Kidney (tissue), 14 donors: Measurements from ENCODE around the gene CD38. TPM values are rescaled to one million over a fixed set of nuclear protein-coding genes. Genes with fewer than 3 reads are reported as not detected.
"Not testable (repeated sequence)": the region's sequence is repeated elsewhere in the genome, so short reads cannot be mapped to it uniquely, and the experiment has no call there.

Experiments
- DNase-seq, 5 donors: peaks; one replicate each; pipeline ENCODE4 v3.0.0-alpha.2; 2013 to 2020
- FAIRE-seq: peaks from 2 replicates; lab custom pipeline; 2012; peaks lifted over from hg19 to GRCh38; lab: Jason Lieb, UNC
- H3K27ac ChIP-seq, 2 donors: one replicate each; pipeline ENCODE4 v1.7.0; 2013; ENCODE audit warnings: low read depth in 2 of 2, low read length in 2 of 2, inconsistent platforms in 1 of 2
- H3K27me3 ChIP-seq: one replicate; pipeline ENCODE4 v1.7.1; 2013; ENCODE audit warnings: low read length, inconsistent platforms; ENCODE audit not compliant: control insufficient read depth, insufficient read depth
- H3K36me3 ChIP-seq, 3 donors: one replicate each; pipeline versions ENCODE4 v1.7.0 to v1.7.1; 2013; ENCODE audit warnings: low read length in 3 of 3, control low read depth in 1 of 3, inconsistent platforms in 1 of 3; ENCODE audit not compliant: insufficient read depth in 3 of 3, control insufficient read depth in 2 of 3
- H3K4me1 ChIP-seq, 3 donors: one replicate each; pipeline versions ENCODE4 v1.7.0 to v1.7.1; 2013; ENCODE audit warnings: low read length in 3 of 3, inconsistent platforms in 1 of 3, low read depth in 1 of 3; ENCODE audit not compliant: control insufficient read depth in 2 of 3, insufficient read depth in 2 of 3
- H3K4me3 ChIP-seq, 3 donors: one replicate each; pipeline versions ENCODE4 v1.7.0 to v1.8.1; 2013; ENCODE audit warnings: low read length in 3 of 3, control low read depth in 1 of 3, inconsistent platforms in 1 of 3
- H3K9ac ChIP-seq, 3 donors: one replicate each; pipeline versions ENCODE4 v1.7.0 to v1.7.1; 2013; ENCODE audit warnings: low read length in 3 of 3, control low read depth in 1 of 3, inconsistent platforms in 1 of 3
- H3K9me3 ChIP-seq, 3 donors: one replicate each; pipeline versions ENCODE4 v1.7.0 to v1.7.1; 2013; ENCODE audit warnings: low read length in 3 of 3, control low read depth in 1 of 3, inconsistent platforms in 1 of 3; ENCODE audit not compliant: control insufficient read depth in 2 of 3, insufficient read depth in 1 of 3
- CTCF ChIP-seq: IDR thresholded peaks from 3 replicates; pipeline ENCODE4 v1.5.1; 2012; ENCODE audit warnings: mild to moderate bottlenecking, moderate library complexity, borderline replicate concordance; ENCODE audit not compliant: insufficient read depth; ENCODE audit errors: extremely low read depth
- intact Hi-C: fragments of 100-400 bp; cut with DNase I; formaldehyde crosslinking; loops from one replicate; pipeline ENCODE4 v1.11.1; 2022
- polyA plus RNA-seq: library from polyadenylated mRNA; stranded (reverse); fragments of 350-450 nt; fragmentation: Illumina TruSeq; extraction: RNeasy Lipid Tissue Mini Kit (QIAGEN cat#74804); gene quantifications from one replicate; pipeline ENCODE4 v1.2.3, GENCODE V29; 2014; ENCODE audit warnings: low read depth, low replicate concordance; ENCODE audit not compliant: insufficient read depth
- total RNA-seq: library from RNA; stranded (reverse); fragmentation: NEBNext Ultra II Directional; extraction: Animal tissue kit (Norgen Biotek cat#: 25700); gene quantifications from one replicate; pipeline ENCODE4 v1.2.1, GENCODE V29; 2021
- donor health status: control.
- donor health status: control.
- donor health status: control.
- donor health status: control.
- donor health status: control.
- donor health status: DM: yes; HTN: yes; CAD: no.
- donor health status: Normal renal cell carcinoma (clear cell type).

CD38 gene
- total and polyA plus RNA-seq, 2 donors from 2014 or later, result 0.15 to 8.9 TPM

GRCh38 chr4:15836362-15836761 is 58.2 kb downstream of the CD38 start:
- Histone ChIP-seq H3K27me3 (no peaks in the 10 kb centered on the region), H3K36me3 (no peaks in the 10 kb centered on the region), H3K4me3 (no peak overlapping the region), H3K9ac (no peak overlapping the region), H3K4me1 (no peaks in the 10 kb centered on the region), H3K9me3 (no peaks in the 10 kb centered on the region), H3K27ac (no peak overlapping the region)
- intact Hi-C loops, result no loop called here
- FAIRE-seq, result no peak
- DNase-seq, result no peak
- TF ChIP-seq CTCF, result no peak

GRCh38 chr4:15837591-15837990 is 59.5 kb downstream of the CD38 start:
- intact Hi-C loops, result no loop called here
- Histone ChIP-seq H3K36me3 (no peaks in the 10 kb centered on the region), H3K4me1 (no peaks in the 10 kb centered on the region), H3K4me3 (no peak overlapping the region), H3K27me3 (no peaks in the 10 kb centered on the region), H3K27ac (no peak overlapping the region), H3K9me3 (no peaks in the 10 kb centered on the region), H3K9ac (no peak overlapping the region)
- FAIRE-seq (no peak), DNase-seq (no peak)
- no peak for TF ChIP-seq CTCF

- FAIRE-seq, intact Hi-C loops, DNase-seq: not testable (repeated sequence)
These were observed 63.1 kb downstream of the CD38 start for GRCh38 chr4:15841194-15841730.

GRCh38 chr4:15847746-15848145 is 69.6 kb downstream of the CD38 start:
- intact Hi-C loops, result no loop called here
- TF ChIP-seq CTCF, result no peak
- FAIRE-seq (no peak), DNase-seq (no peak)
- Histone ChIP-seq H3K4me3 (no peak overlapping the region), H3K36me3 (no peaks in the 10 kb centered on the region), H3K27ac (no peak overlapping the region), H3K27me3 (no peaks in the 10 kb centered on the region), H3K9me3 (no peaks in the 10 kb centered on the region), H3K4me1 (no peaks in the 10 kb centered on the region), H3K9ac (no peak overlapping the region)

More at GRCh38 chr4:15841194-15841730, 63.1 kb downstream of the CD38 start:
- H3K9me3 ChIP-seq, H3K36me3 ChIP-seq, H3K27me3 ChIP-seq, H3K27ac ChIP-seq, H3K9ac ChIP-seq, H3K4me3 ChIP-seq, H3K4me1 ChIP-seq: not testable (repeated sequence)
